ENCODE data around the gene AK5. TPM values are rescaled to one million over a fixed set of nuclear protein-coding genes. Genes with fewer than 3 reads are reported as not detected.

AK5 gene, protein sequence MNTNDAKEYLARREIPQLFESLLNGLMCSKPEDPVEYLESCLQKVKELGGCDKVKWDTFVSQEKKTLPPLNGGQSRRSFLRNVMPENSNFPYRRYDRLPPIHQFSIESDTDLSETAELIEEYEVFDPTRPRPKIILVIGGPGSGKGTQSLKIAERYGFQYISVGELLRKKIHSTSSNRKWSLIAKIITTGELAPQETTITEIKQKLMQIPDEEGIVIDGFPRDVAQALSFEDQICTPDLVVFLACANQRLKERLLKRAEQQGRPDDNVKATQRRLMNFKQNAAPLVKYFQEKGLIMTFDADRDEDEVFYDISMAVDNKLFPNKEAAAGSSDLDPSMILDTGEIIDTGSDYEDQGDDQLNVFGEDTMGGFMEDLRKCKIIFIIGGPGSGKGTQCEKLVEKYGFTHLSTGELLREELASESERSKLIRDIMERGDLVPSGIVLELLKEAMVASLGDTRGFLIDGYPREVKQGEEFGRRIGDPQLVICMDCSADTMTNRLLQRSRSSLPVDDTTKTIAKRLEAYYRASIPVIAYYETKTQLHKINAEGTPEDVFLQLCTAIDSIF
- 1 to 10 TPM in 1 of 2 donors, under 1 TPM in 1; 0.49 to 1.1 TPM for total RNA-seq

GRCh38 chr1:77281491-77282186 lies at the start of gene AK5:
Gene AK5, plus strand, starts transcription at chr1:77282019. Its CDS starts 295 bp downstream, at chr1:77282314.
- peak within 1 kb of the TSS; percentile 34 for H3K4me3 ChIP-seq
- intact Hi-C loops (cut with DNase I), result no loop called here
- H3K9me3 ChIP-seq, result no peaks in the 10 kb centered on the region
- H3K9ac ChIP-seq (ENCODE audit: low read depth in 2 of 2, low read length in 2 of 2), result peak within 1 kb of the TSS in 1 of 2 donors; percentile 35
- no peaks in the 10 kb centered on the region for H3K4me1 ChIP-seq
- peak; percentile 19 for DNase-seq
- peaks cover 35% of the 10 kb centered on the region for H3K27me3 ChIP-seq
- TF ChIP-seq, protein P1, sequence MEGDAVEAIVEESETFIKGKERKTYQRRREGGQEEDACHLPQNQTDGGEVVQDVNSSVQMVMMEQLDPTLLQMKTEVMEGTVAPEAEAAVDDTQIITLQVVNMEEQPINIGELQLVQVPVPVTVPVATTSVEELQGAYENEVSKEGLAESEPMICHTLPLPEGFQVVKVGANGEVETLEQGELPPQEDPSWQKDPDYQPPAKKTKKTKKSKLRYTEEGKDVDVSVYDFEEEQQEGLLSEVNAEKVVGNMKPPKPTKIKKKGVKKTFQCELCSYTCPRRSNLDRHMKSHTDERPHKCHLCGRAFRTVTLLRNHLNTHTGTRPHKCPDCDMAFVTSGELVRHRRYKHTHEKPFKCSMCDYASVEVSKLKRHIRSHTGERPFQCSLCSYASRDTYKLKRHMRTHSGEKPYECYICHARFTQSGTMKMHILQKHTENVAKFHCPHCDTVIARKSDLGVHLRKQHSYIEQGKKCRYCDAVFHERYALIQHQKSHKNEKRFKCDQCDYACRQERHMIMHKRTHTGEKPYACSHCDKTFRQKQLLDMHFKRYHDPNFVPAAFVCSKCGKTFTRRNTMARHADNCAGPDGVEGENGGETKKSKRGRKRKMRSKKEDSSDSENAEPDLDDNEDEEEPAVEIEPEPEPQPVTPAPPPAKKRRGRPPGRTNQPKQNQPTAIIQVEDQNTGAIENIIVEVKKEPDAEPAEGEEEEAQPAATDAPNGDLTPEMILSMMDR (IDR thresholded peaks at IDR 0.05), result no peak
- no peak within 1 kb of the TSS for H3K27ac ChIP-seq
- H3K36me3 ChIP-seq, result no peaks in the 10 kb centered on the region

DNA sequence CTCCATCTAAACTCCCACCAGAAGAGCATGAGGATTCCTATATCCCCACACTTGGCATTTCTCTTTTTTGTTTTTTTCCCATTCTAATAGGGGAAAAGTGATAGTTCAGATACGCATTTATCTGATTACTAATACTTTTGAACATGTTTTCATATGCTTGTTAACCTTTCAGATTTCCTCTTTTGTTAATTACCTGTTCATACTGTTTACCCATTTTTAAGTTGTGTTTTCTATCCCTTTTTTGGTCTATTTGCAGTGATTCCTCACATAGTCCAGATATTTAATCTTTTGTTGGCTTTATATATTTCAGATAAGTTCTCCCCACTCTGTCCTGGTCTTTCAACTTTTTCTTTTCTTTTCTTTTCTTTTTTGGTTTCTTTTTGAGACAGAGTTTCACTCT lies 49.0 kb upstream of the AK5 start:
- Histone ChIP-seq H3K9ac (ENCODE audit: low read depth in 2 of 2, low read length in 2 of 2) (no peak overlapping the region), H3K27me3 (no peaks in the 10 kb centered on the region), H3K4me3 (no peak overlapping the region), H3K9me3 (no peaks in the 10 kb centered on the region), H3K27ac (no peak overlapping the region), H3K4me1 (no peaks in the 10 kb centered on the region), H3K36me3 (no peaks in the 10 kb centered on the region)
- intact Hi-C loops (cut with DNase I), result no loop called here
- no peak for DNase-seq
- TF ChIP-seq, protein P1 (IDR thresholded peaks at IDR 0.05), result no peak

- Histone ChIP-seq H3K4me3 (no peak overlapping the region), H3K27ac (no peak overlapping the region), H3K27me3 (no peaks in the 10 kb centered on the region), H3K9ac (ENCODE audit: low read depth in 2 of 2, low read length in 2 of 2) (no peak overlapping the region), H3K9me3 (no peaks in the 10 kb centered on the region), H3K36me3 (no peaks in the 10 kb centered on the region), H3K4me1 (no peaks in the 10 kb centered on the region)
- TF ChIP-seq, protein P1 (IDR thresholded peaks at IDR 0.05), result no peak
- intact Hi-C loops (cut with DNase I), result no loop called here
- DNase-seq, result no peak
Observed at GRCh38 chr1:77234096-77234495, 47.7 kb upstream of the AK5 start.

- intact Hi-C loops (cut with DNase I), result no loop called here
- H3K4me3 ChIP-seq, result no peak overlapping the region
- no peaks in the 10 kb centered on the region for H3K4me1 ChIP-seq
- H3K36me3 ChIP-seq, result no peaks in the 10 kb centered on the region
- no peaks in the 10 kb centered on the region for H3K27me3 ChIP-seq
- no peaks in the 10 kb centered on the region for H3K9me3 ChIP-seq
- H3K27ac ChIP-seq, result no peak overlapping the region
- no peak overlapping the region for H3K9ac ChIP-seq (ENCODE audit: low read depth in 2 of 2, low read length in 2 of 2)
- DNase-seq, result no peak
- TF ChIP-seq, protein P1 (IDR thresholded peaks at IDR 0.05), result no peak
Observed at GRCh38 chr1:77234943-77235342, 46.9 kb upstream of the AK5 start.

GRCh38 chr1:77238462-77238861 lies 43.4 kb upstream of the AK5 start:
- no peak overlapping the region for H3K27ac ChIP-seq
- TF ChIP-seq, protein P1 (IDR thresholded peaks at IDR 0.05), result no peak
- H3K9me3 ChIP-seq, result no peaks in the 10 kb centered on the region
- no peak overlapping the region for H3K4me3 ChIP-seq
- intact Hi-C loops (cut with DNase I), result no loop called here
- H3K9ac ChIP-seq (ENCODE audit: low read depth in 2 of 2, low read length in 2 of 2), result no peak overlapping the region
- DNase-seq, result no peak
- H3K36me3 ChIP-seq, result no peaks in the 10 kb centered on the region
- H3K27me3 ChIP-seq, result no peaks in the 10 kb centered on the region
- no peaks in the 10 kb centered on the region for H3K4me1 ChIP-seq
